ENCODE measurements around the gene CTNNA3. TPM values are rescaled to one million over a fixed set of nuclear protein-coding genes. Genes with fewer than 3 reads are reported as not detected.

CTNNA3 gene
- total RNA-seq, 6 donors from 2014 or later: 0.20 to 2.0 TPM; not detected in 4

GRCh38 chr10:66951896-66952295 lies 744.1 kb downstream of the CTNNA3 start:
- ATAC-seq (ENCODE audit: low FRiP score in 2 of 2) (no peak), DNase-seq (no peak)
- no peak overlapping the region for H3K4me3 ChIP-seq
- H3K4me1 ChIP-seq: no peaks in the 10 kb centered on the region
- no peaks in the 10 kb centered on the region for H3K36me3 ChIP-seq
- no peaks in the 10 kb centered on the region for H3K27me3 ChIP-seq
- WGBS, 2 donors: 54 to 75% methylated on average over 2 of the region's 2 CpGs
- H3K27ac ChIP-seq: no peak overlapping the region
- H3K9me3 ChIP-seq: no peaks in the 10 kb centered on the region
- TF ChIP-seq POLR2AphosphoS5 (IDR thresholded peaks at IDR 0.05) (no peak), CTCF (IDR thresholded peaks at IDR 0.05) (no peak), POLR2A (IDR thresholded peaks at IDR 0.05) (no peak), EP300 (IDR thresholded peaks at IDR 0.05) (no peak)

- Histone ChIP-seq H3K27ac (no peak overlapping the region), H3K36me3 (no peaks in the 10 kb centered on the region), H3K4me1 (no peaks in the 10 kb centered on the region), H3K4me3 (no peak overlapping the region), H3K9me3 (no peaks in the 10 kb centered on the region), H3K27me3 (no peaks in the 10 kb centered on the region)
- TF ChIP-seq POLR2AphosphoS5 (IDR thresholded peaks at IDR 0.05): no peak
- no peak for TF ChIP-seq EP300 (IDR thresholded peaks at IDR 0.05)
- no peak for TF ChIP-seq POLR2A (IDR thresholded peaks at IDR 0.05)
- TF ChIP-seq CTCF (IDR thresholded peaks at IDR 0.05): no peak
- WGBS, 2 donors: 64 to 87% methylated on average over 2 of the region's 2 CpGs
- DNase-seq (no peak), ATAC-seq (ENCODE audit: low FRiP score in 2 of 2) (no peak)
Measured at GRCh38 chr10:66943590-66943989, 752.4 kb downstream of the CTNNA3 start.

GRCh38 chr10:66942407-66942806 lies 753.6 kb downstream of the CTNNA3 start:
- no peak for TF ChIP-seq POLR2A (IDR thresholded peaks at IDR 0.05)
- TF ChIP-seq POLR2AphosphoS5 (IDR thresholded peaks at IDR 0.05): no peak
- no peak for TF ChIP-seq CTCF (IDR thresholded peaks at IDR 0.05)
- no peak for TF ChIP-seq EP300 (IDR thresholded peaks at IDR 0.05)

GRCh38 chr10:66941491-66941890 lies 754.5 kb downstream of the CTNNA3 start:
- Histone ChIP-seq H3K27ac (no peak overlapping the region), H3K36me3 (no peaks in the 10 kb centered on the region), H3K4me1 (no peaks in the 10 kb centered on the region), H3K9me3 (no peaks in the 10 kb centered on the region), H3K27me3 (no peaks in the 10 kb centered on the region), H3K4me3 (no peak overlapping the region)
- DNase-seq (peak in 1 of 2 donors; percentile 18), ATAC-seq (ENCODE audit: low FRiP score in 2 of 2) (no peak)
- TF ChIP-seq CTCF (IDR thresholded peaks at IDR 0.05): no peak
- no peak for TF ChIP-seq POLR2A (IDR thresholded peaks at IDR 0.05)
- no peak for TF ChIP-seq EP300 (IDR thresholded peaks at IDR 0.05)
- 58 to 67% methylated on average over 5 of the region's 5 CpGs for WGBS, 2 donors

More at GRCh38 chr10:66942407-66942806, 753.6 kb downstream of the CTNNA3 start:
- no peaks in the 10 kb centered on the region for H3K36me3 ChIP-seq
- H3K4me3 ChIP-seq: no peak overlapping the region
- 80 to 86% methylated on average over 1 of the region's 1 CpG for WGBS, 2 donors
- DNase-seq (no peak), ATAC-seq (ENCODE audit: low FRiP score in 2 of 2) (no peak)
- H3K9me3 ChIP-seq: no peaks in the 10 kb centered on the region
- H3K4me1 ChIP-seq: no peaks in the 10 kb centered on the region
- no peak overlapping the region for H3K27ac ChIP-seq
- no peaks in the 10 kb centered on the region for H3K27me3 ChIP-seq

DNA sequence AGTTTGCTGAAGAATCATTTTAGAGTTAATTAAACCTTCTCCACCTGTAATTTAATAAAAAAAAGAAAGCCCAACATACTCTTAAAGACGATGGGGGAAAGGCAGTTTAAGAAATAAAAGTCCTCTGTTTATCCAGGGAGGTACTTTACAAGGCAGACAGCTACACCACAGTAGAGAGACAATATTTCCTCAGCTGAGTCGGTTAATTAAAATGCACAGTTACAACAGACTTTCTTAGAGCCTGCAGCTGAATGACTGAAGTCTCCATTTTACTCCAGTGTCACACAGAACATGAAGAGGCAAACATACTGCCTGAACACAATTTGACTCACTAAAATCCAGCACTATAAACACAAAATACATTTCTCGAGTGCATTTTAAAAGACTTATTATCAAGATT lies 755.0 kb downstream of the CTNNA3 start:
- TF ChIP-seq EP300 (IDR thresholded peaks at IDR 0.05): no peak
- TF ChIP-seq POLR2AphosphoS5 (IDR thresholded peaks at IDR 0.05): no peak
- no peak for TF ChIP-seq CTCF (IDR thresholded peaks at IDR 0.05)
- no peak for TF ChIP-seq POLR2A (IDR thresholded peaks at IDR 0.05)
- 46 to 49% methylated on average over 3 of the region's 3 CpGs for WGBS, 2 donors
- Histone ChIP-seq H3K4me3 (no peak overlapping the region), H3K36me3 (no peaks in the 10 kb centered on the region), H3K27ac (no peak overlapping the region), H3K27me3 (no peaks in the 10 kb centered on the region), H3K9me3 (no peaks in the 10 kb centered on the region), H3K4me1 (no peaks in the 10 kb centered on the region)
- ATAC-seq (ENCODE audit: low FRiP score in 2 of 2) (no peak), DNase-seq (no peak)

All from upper lobe of left lung (tissue), 6 donors.